Measurements from ENCODE around the gene CFB. TPM values are rescaled to one million over a fixed set of nuclear protein-coding genes. Genes with fewer than 3 reads are reported as not detected.
A peak's percentile ranks its signal among the peaks of the same experiment; 100 is the strongest.

CFB gene
- total RNA-seq, 1 experiment from 2014 or later = 5.6 TPM

- no peak for ATAC-seq
- TF ChIP-seq CTCF (IDR thresholded peaks at IDR 0.05) = no peak
- no peak for TF ChIP-seq REST (IDR thresholded peaks at IDR 0.05; ENCODE audit: insufficient read depth in 1 of 2, low read depth in 2 of 2, low read length in 1 of 2)
- no peak for TF ChIP-seq SIN3A (IDR thresholded peaks at IDR 0.05; ENCODE audit: borderline replicate concordance, insufficient read depth, low read depth, low read length)
- Histone ChIP-seq H3K27ac (ENCODE audit: low read length) (peak overlapping the region; percentile 91; the same call in 1 of the 2 replicates), H3K4me1 (ENCODE audit: control insufficient read depth, insufficient read depth, low read length) (peaks cover 23% of the 10 kb centered on the region), H3K9me3 (ENCODE audit: control insufficient read depth, insufficient read depth, low read depth, low read length) (no peaks in the 10 kb centered on the region), H3K4me3 (ENCODE audit: low read depth in 2 of 2, low read length in 2 of 2) (no peak overlapping the region), H3K27me3 (ENCODE audit: control insufficient read depth, insufficient read depth, low read length) (no peaks in the 10 kb centered on the region), H3K36me3 (ENCODE audit: control insufficient read depth, insufficient read depth, low read length) (no peaks in the 10 kb centered on the region; the same call in 1 of the 2 replicates)
- POLR2A ChIA-PET = interaction anchor here (0.7 kb wide), 1 partner anchor 70 kb away, joined by 7 read pairs; no protein-coding TSS in a partner anchor
- no TSS peak for BruUV-seq (replicated peaks)
- intact Hi-C loops (cut with micrococcal nuclease; ENCODE audit: unreplicated experiment) = no loop called here
- no peak for DNase-seq (ENCODE audit: low read depth, low spot score)
- CTCF ChIA-PET = interaction anchor here (0.6 kb wide), 1 partner anchor 20 kb away, joined by 9 read pairs; no protein-coding TSS in a partner anchor
- in situ Hi-C loops (cut with HindIII; ENCODE audit: low pct_unique_long_range_greater_than_20kb, low sequenced_read_pairs) = no loop called here
Measured at GRCh38 chr6:31899215-31899614, 46.7 kb upstream of the CFB start.

- H3K36me3 ChIP-seq (ENCODE audit: control insufficient read depth, insufficient read depth, low read length) = no peaks in the 10 kb centered on the region; the same call in 1 of the 2 replicates
- POLR2A ChIA-PET = no interaction called here
- H3K27ac ChIP-seq (ENCODE audit: low read length) = no peak overlapping the region; the same call in 1 of the 2 replicates
- BruUV-seq (replicated peaks) = no TSS peak
- H3K9me3 ChIP-seq (ENCODE audit: control insufficient read depth, insufficient read depth, low read depth, low read length) = no peaks in the 10 kb centered on the region
- H3K4me3 ChIP-seq (ENCODE audit: low read depth in 2 of 2, low read length in 2 of 2) = no peak overlapping the region
- H3K27me3 ChIP-seq (ENCODE audit: control insufficient read depth, insufficient read depth, low read length) = no peaks in the 10 kb centered on the region
- TF ChIP-seq SIN3A (IDR thresholded peaks at IDR 0.05; ENCODE audit: borderline replicate concordance, insufficient read depth, low read depth, low read length) = no peak
- H3K4me1 ChIP-seq (ENCODE audit: control insufficient read depth, insufficient read depth, low read length) = peaks cover 23% of the 10 kb centered on the region
- intact Hi-C loops (cut with micrococcal nuclease; ENCODE audit: unreplicated experiment) = no loop called here
- in situ Hi-C loops (cut with HindIII; ENCODE audit: low pct_unique_long_range_greater_than_20kb, low sequenced_read_pairs) = no loop called here
- ATAC-seq = no peak
- no peak for DNase-seq (ENCODE audit: low read depth, low spot score)
- CTCF ChIA-PET = no interaction called here
Measured at GRCh38 chr6:31899882-31900722, 45.8 kb upstream of the CFB start.

DNA sequence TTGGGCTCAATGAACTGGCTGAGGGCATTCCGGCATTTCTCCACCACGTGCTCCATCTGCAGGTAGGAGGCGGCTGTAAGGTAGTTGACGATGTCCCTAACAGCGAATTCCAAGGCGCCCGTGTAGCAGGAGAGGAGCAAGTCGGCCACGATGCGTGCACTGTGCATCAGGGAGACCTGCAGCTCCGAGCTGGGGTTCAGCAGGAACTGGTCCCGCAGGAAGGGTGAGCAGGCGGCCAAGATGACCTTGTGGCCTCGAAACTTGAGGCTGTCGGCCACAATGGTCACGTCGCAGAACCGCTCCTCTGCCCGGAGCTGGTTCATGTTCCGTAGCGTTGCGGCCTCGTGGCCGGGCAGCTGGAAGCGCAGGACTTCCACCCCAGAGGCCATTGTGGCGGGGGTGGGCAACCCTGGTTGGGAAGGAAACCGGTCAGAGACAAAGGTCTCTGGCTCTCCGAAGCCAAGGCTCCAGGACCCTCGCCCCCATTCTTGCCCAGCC lies 44.9 kb upstream of the CFB start:
- no peaks in the 10 kb centered on the region for H3K9me3 ChIP-seq (ENCODE audit: control insufficient read depth, insufficient read depth, low read depth, low read length)
- POLR2A ChIA-PET = no interaction called here
- ATAC-seq (no peak; the same call in 1 of the 2 replicates), DNase-seq (ENCODE audit: low read depth, low spot score) (no peak)
- in situ Hi-C loops (cut with HindIII; ENCODE audit: low pct_unique_long_range_greater_than_20kb, low sequenced_read_pairs) (no loop called here), intact Hi-C loops (cut with micrococcal nuclease; ENCODE audit: unreplicated experiment) (no loop called here)
- H3K4me3 ChIP-seq (ENCODE audit: low read depth in 2 of 2, low read length in 2 of 2) = peak overlapping the region; percentile 54 to 70
- BruUV-seq (replicated peaks) = no TSS peak
- peaks cover 23% of the 10 kb centered on the region for H3K4me1 ChIP-seq (ENCODE audit: control insufficient read depth, insufficient read depth, low read length)
- no peaks in the 10 kb centered on the region for H3K27me3 ChIP-seq (ENCODE audit: control insufficient read depth, insufficient read depth, low read length)
- H3K36me3 ChIP-seq (ENCODE audit: control insufficient read depth, insufficient read depth, low read length) = no peaks in the 10 kb centered on the region; the same call in 1 of the 2 replicates
- peak overlapping the region; percentile 75 for H3K27ac ChIP-seq (ENCODE audit: low read length)
- CTCF ChIA-PET = no interaction called here
- no peak for TF ChIP-seq REST (IDR thresholded peaks at IDR 0.05; ENCODE audit: insufficient read depth in 1 of 2, low read depth in 2 of 2, low read length in 1 of 2)
- no peak for TF ChIP-seq CTCF (IDR thresholded peaks at IDR 0.05)
- no peak for TF ChIP-seq SIN3A (IDR thresholded peaks at IDR 0.05; ENCODE audit: borderline replicate concordance, insufficient read depth, low read depth, low read length)
- no peak for TF ChIP-seq TCF7L2 (IDR thresholded peaks at IDR 0.05; ENCODE audit: low read depth, low read length)
- no peak for TF ChIP-seq POLR2AphosphoS5 (IDR thresholded peaks at IDR 0.05; ENCODE audit: low read depth, low read length)

Measured in Panc1 (cell line).